ENCODE measurements around the gene RNF14. TPM values are rescaled to one million over a fixed set of nuclear protein-coding genes. Genes with fewer than 3 reads are reported as not detected.

Gene RNF14
- total and polyA plus RNA-seq, 2 experiments from 2014 or later, result 8.9 to 19.0 TPM

DNA sequence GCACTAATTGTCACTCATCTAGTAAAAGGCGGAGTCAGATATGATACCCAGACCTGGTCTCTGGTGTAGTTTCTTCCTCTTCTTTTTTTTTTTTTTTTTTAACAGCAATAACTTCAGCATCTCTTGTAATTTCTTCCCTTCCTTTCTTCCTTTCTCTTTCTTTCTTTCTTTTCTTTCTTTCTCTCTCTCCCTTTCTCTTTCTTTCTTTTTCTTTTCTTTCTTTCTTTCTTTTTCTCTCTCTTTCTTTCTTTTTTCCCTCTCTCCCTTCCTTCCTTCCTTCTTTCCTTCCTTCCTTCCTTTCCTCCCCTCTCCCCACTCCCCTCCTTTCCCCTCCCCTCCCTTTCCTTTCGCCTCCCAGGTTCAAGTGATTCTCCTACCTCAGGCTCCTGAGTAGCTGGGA is 69.8 kb downstream of the RNF14 start (continued):
- TF ChIP-seq, protein P1, sequence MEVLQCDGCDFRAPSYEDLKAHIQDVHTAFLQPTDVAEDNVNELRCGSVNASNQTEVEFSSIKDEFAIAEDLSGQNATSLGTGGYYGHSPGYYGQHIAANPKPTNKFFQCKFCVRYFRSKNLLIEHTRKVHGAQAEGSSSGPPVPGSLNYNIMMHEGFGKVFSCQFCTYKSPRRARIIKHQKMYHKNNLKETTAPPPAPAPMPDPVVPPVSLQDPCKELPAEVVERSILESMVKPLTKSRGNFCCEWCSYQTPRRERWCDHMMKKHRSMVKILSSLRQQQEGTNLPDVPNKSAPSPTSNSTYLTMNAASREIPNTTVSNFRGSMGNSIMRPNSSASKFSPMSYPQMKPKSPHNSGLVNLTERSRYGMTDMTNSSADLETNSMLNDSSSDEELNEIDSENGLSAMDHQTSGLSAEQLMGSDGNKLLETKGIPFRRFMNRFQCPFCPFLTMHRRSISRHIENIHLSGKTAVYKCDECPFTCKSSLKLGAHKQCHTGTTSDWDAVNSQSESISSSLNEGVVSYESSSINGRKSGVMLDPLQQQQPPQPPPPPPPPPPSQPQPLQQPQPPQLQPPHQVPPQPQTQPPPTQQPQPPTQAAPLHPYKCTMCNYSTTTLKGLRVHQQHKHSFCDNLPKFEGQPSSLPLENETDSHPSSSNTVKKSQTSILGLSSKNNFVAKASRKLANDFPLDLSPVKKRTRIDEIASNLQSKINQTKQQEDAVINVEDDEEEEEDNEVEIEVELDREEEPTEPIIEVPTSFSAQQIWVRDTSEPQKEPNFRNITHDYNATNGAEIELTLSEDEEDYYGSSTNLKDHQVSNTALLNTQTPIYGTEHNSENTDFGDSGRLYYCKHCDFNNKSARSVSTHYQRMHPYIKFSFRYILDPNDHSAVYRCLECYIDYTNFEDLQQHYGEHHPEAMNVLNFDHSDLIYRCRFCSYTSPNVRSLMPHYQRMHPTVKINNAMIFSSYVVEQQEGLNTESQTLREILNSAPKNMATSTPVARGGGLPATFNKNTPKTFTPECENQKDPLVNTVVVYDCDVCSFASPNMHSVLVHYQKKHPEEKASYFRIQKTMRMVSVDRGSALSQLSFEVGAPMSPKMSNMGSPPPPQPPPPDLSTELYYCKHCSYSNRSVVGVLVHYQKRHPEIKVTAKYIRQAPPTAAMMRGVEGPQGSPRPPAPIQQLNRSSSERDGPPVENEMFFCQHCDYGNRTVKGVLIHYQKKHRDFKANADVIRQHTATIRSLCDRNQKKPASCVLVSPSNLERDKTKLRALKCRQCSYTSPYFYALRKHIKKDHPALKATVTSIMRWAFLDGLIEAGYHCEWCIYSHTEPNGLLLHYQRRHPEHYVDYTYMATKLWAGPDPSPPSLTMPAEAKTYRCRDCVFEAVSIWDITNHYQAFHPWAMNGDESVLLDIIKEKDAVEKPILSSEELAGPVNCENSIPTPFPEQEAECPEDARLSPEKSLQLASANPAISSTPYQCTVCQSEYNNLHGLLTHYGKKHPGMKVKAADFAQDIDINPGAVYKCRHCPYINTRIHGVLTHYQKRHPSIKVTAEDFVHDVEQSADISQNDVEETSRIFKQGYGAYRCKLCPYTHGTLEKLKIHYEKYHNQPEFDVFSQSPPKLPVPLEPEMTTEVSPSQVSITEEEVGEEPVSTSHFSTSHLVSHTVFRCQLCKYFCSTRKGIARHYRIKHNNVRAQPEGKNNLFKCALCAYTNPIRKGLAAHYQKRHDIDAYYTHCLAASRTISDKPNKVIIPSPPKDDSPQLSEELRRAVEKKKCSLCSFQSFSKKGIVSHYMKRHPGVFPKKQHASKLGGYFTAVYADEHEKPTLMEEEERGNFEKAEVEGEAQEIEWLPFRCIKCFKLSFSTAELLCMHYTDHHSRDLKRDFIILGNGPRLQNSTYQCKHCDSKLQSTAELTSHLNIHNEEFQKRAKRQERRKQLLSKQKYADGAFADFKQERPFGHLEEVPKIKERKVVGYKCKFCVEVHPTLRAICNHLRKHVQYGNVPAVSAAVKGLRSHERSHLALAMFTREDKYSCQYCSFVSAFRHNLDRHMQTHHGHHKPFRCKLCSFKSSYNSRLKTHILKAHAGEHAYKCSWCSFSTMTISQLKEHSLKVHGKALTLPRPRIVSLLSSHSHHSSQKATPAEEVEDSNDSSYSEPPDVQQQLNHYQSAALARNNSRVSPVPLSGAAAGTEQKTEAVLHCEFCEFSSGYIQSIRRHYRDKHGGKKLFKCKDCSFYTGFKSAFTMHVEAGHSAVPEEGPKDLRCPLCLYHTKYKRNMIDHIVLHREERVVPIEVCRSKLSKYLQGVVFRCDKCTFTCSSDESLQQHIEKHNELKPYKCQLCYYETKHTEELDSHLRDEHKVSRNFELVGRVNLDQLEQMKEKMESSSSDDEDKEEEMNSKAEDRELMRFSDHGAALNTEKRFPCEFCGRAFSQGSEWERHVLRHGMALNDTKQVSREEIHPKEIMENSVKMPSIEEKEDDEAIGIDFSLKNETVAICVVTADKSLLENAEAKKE (CRISPR knock-in tag; IDR thresholded peaks at IDR 0.05), result no peak

Other genes starting within 250 kb of the RNF14 start
- 155 and 183 TPM in 2 replicates for gene PCDH1, start 90.7 kb upstream of the RNF14 start, total RNA-seq (2014; rRNA removed; shearing (Covaris generic))
- gene PCDH1, start 90.7 kb upstream of the RNF14 start, polyA plus RNA-seq (2016; fragmentation: Nextera tagmentation; extraction: Ambion mirVana), result 26.2 and 27.8 TPM in 2 replicates
- 50.0 and 62.2 TPM in 2 replicates for gene DELE1, start 45.2 kb upstream of the RNF14 start, total RNA-seq (2014; rRNA removed; shearing (Covaris generic))
- gene DELE1, start 45.2 kb upstream of the RNF14 start, polyA plus RNA-seq (2016; fragmentation: Nextera tagmentation; extraction: Ambion mirVana), result 25.6 and 26.9 TPM in 2 replicates
- gene PCDH12, start 10.9 kb upstream of the RNF14 start, total RNA-seq (2014; rRNA removed; shearing (Covaris generic)), result 0.12 and 0.14 TPM in 2 replicates
- 0.29 and 0.33 TPM in 2 replicates for gene PCDH12, start 10.9 kb upstream of the RNF14 start, polyA plus RNA-seq (2016; fragmentation: Nextera tagmentation; extraction: Ambion mirVana)
- 117 and 149 TPM in 2 replicates for gene GNPDA1, start 43.9 kb downstream of the RNF14 start, total RNA-seq (2014; rRNA removed; shearing (Covaris generic))
- gene GNPDA1, start 43.9 kb downstream of the RNF14 start, polyA plus RNA-seq (2016; fragmentation: Nextera tagmentation; extraction: Ambion mirVana), result 47.0 and 47.6 TPM in 2 replicates
- gene NDFIP1, start 139.7 kb downstream of the RNF14 start, total RNA-seq (2014; rRNA removed; shearing (Covaris generic)), result 38.1 and 45.0 TPM in 2 replicates
- 21.9 and 24.3 TPM in 2 replicates for gene NDFIP1, start 139.7 kb downstream of the RNF14 start, polyA plus RNA-seq (2016; fragmentation: Nextera tagmentation; extraction: Ambion mirVana)